Hepatocyte (in vitro differentiated cells): ENCODE results near the gene MGLL.

Experiments
- EZH2 ChIP-seq: fragments of 200-600 bp; sonication (generic); IDR thresholded peaks from 2 replicates; pipeline ENCODE4 v1.6.1; 2016; ENCODE audit warnings: antibody characterized with exemption, mild to moderate bottlenecking, borderline replicate concordance
- EZH2phosphoT487 ChIP-seq: fragments of 200-600 bp; sonication (generic); IDR thresholded peaks from one replicate; pipeline ENCODE4 v1.6.1; 2018; ENCODE audit warnings: antibody characterized with exemption, mild to moderate bottlenecking, low read depth, moderate library complexity; ENCODE audit not compliant: unreplicated experiment, severe bottlenecking

DNA sequence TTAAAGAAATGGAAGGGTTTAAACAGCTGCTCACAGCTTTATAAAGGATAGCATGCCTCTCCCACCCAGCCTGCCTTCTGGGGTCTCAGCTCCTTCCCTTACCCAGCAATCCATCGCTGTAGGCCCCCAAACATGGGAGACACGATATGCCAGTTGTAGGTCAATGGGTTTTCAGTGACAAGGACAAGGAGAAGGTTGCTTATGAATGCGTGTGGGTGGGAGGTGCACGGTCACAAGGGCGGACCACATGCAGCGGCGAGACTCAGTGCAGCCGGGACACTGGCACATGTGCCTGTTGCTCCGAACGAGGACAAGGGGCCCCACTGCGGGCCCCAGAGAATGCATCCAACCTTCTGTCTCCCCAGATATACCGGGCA lies 67.0 kb downstream of the MGLL start:
- TF ChIP-seq EZH2 (no peak), EZH2phosphoT487 (no peak)
